Upper lobe of left lung (tissue), 6 donors: ENCODE results near the gene CAPN5. TPM values are rescaled to one million over a fixed set of nuclear protein-coding genes. Genes with fewer than 3 reads are reported as not detected.

Experiments
- ATAC-seq, 2 donors: fragments of 200-7000 bp; cut with Tn5 transposase; one replicate each; pipeline ENCODE4 v1.9.1; 2022; ENCODE audit warnings: mild to moderate bottlenecking in 2 of 2, moderate library complexity in 2 of 2; ENCODE audit not compliant: low FRiP score in 2 of 2
- DNase-seq, 2 donors: peaks; one replicate each; pipeline ENCODE4 v3.0.0-alpha.2; 2019 to 2020
- H3K27ac ChIP-seq, 4 donors: fragments of 200-600 bp; sonication (generic); one replicate each; pipeline ENCODE4 v1.5.1; 2016 to 2019
- H3K27me3 ChIP-seq, 4 donors: fragments of 200-600 bp; sonication (generic); one replicate each; pipeline ENCODE4 v1.5.1; 2017 to 2019
- H3K36me3 ChIP-seq, 4 donors: fragments of 200-600 bp; sonication (generic); one replicate each; pipeline ENCODE4 v1.5.1; 2016 to 2019
- H3K4me1 ChIP-seq, 4 donors: fragments of 200-600 bp; sonication (generic); one replicate each; pipeline ENCODE4 v1.5.1; 2018 to 2019
- H3K4me3 ChIP-seq, 4 donors: fragments of 200-600 bp; sonication (generic); one replicate each; pipeline ENCODE4 v1.5.1; 2017 to 2019; ENCODE audit warnings: mild to moderate bottlenecking in 2 of 4, moderate library complexity in 1 of 4
- H3K9me3 ChIP-seq, 4 donors: fragments of 200-600 bp; sonication (generic); one replicate each; pipeline ENCODE4 v1.5.1; 2018 to 2019
- CTCF ChIP-seq, 6 experiments: fragments of 450-650 bp in 4 of 6; fragments of 200-600 bp in 2 of 6; sonication (generic) in 2 of 6; IDR thresholded peaks; one replicate each; pipeline ENCODE4 v1.5.1; 2016 to 2019; ENCODE audit warnings: antibody characterized with exemption in 6 of 6
- EP300 ChIP-seq, 4 donors: sonication (generic); formaldehyde crosslinking; IDR thresholded peaks; one replicate each; pipeline ENCODE4 v1.5.1; 2017; ENCODE audit warnings: antibody characterized with exemption in 4 of 4, control low read depth in 2 of 4
- POLR2A ChIP-seq, 4 donors: fragments of 450-650 bp; IDR thresholded peaks; one replicate each; pipeline ENCODE4 v1.5.1; 2016 to 2017; ENCODE audit warnings: antibody characterized with exemption in 4 of 4, mild to moderate bottlenecking in 2 of 4
- POLR2AphosphoS5 ChIP-seq, 2 donors: sonication (generic); formaldehyde crosslinking; IDR thresholded peaks; one replicate each; pipeline ENCODE4 v1.5.1; 2017; ENCODE audit warnings: antibody characterized with exemption in 2 of 2
- WGBS, 2 donors: methylation state at CpG; one replicate each; pipeline ENCODE4 v1.1.5; 2017 to 2018; 5-methylcytosine and 5-hydroxymethylcytosine counted together
- total RNA-seq, 6 donors: library from RNA; depleted of rRNA in 4 of 6; stranded (reverse); fragments of >200 nt in 4 of 6; gene quantifications; one replicate each; pipeline versions ENCODE4 v1.1.0 to v1.2.1, GENCODE V29; 2016 to 2021
- donor health status: DM: no; HTN: no; CAD: no; lungs with moderate emphysema.
- donor health status: DM: no; HTN: yes; CAD: no; lungs with severe emphysema.

The CAPN5 gene
- total RNA-seq, 6 donors from 2014 or later = 2.6 to 8.4 (median 4.4) TPM

- no peak overlapping the region for H3K27ac ChIP-seq
- no peak for TF ChIP-seq CTCF (IDR thresholded peaks at IDR 0.05)
- no peak for TF ChIP-seq POLR2A (IDR thresholded peaks at IDR 0.05)
- TF ChIP-seq EP300 (IDR thresholded peaks at IDR 0.05) = no peak
- no peak for TF ChIP-seq POLR2AphosphoS5 (IDR thresholded peaks at IDR 0.05)
- no peak overlapping the region for H3K4me3 ChIP-seq
- H3K9me3 ChIP-seq = no peaks in the 10 kb centered on the region
- no peak for ATAC-seq
- H3K27me3 ChIP-seq = no peaks in the 10 kb centered on the region
- 87 to 88% methylated on average over 3 of the region's 3 CpGs for WGBS, 2 donors
- H3K36me3 ChIP-seq = no peaks in the 10 kb centered on the region
- DNase-seq = no peak
- peaks cover 0 to 14% (median 5%) of the 10 kb centered on the region in 4 donors for H3K4me1 ChIP-seq
These were observed 35.2 kb upstream of the CAPN5 start for GRCh38 chr11:77031599-77031998.

GRCh38 chr11:77035039-77035438 is 31.7 kb upstream of the CAPN5 start:
- DNase-seq (no peak), ATAC-seq (no peak)
- TF ChIP-seq CTCF (IDR thresholded peaks at IDR 0.05) (no peak), POLR2AphosphoS5 (IDR thresholded peaks at IDR 0.05) (no peak), EP300 (IDR thresholded peaks at IDR 0.05) (no peak), POLR2A (IDR thresholded peaks at IDR 0.05) (no peak)
- no peak overlapping the region for H3K4me3 ChIP-seq
- 58 to 69% methylated on average over 2 of the region's 2 CpGs for WGBS, 2 donors
- H3K4me1 ChIP-seq = peaks cover 6 to 23% (median 13%) of the 10 kb centered on the region in 4 donors
- peaks cover 0 to 10% (median 6%) of the 10 kb centered on the region in 4 donors for H3K27me3 ChIP-seq
- no peaks in the 10 kb centered on the region for H3K36me3 ChIP-seq
- H3K9me3 ChIP-seq = no peaks in the 10 kb centered on the region
- H3K27ac ChIP-seq = no peak overlapping the region

- Histone ChIP-seq H3K36me3 (no peaks in the 10 kb centered on the region), H3K27me3 (peaks cover 0 to 15% (median 10%) of the 10 kb centered on the region in 4 donors), H3K27ac (no peak overlapping the region), H3K4me3 (no peak overlapping the region), H3K9me3 (no peaks in the 10 kb centered on the region), H3K4me1 (peaks cover 6 to 26% (median 14%) of the 10 kb centered on the region in 4 donors)
- WGBS, 2 donors = 29 to 31% methylated on average over 5 of the region's 5 CpGs
- no peak for TF ChIP-seq EP300 (IDR thresholded peaks at IDR 0.05)
- no peak for TF ChIP-seq POLR2AphosphoS5 (IDR thresholded peaks at IDR 0.05)
- TF ChIP-seq CTCF (IDR thresholded peaks at IDR 0.05) = no peak
- TF ChIP-seq POLR2A (IDR thresholded peaks at IDR 0.05) = no peak
- peak in 1 of 2 donors; percentile 43 for DNase-seq
- no peak for ATAC-seq
These were observed 31.2 kb upstream of the CAPN5 start for GRCh38 chr11:77035580-77035979.

- Histone ChIP-seq H3K27me3 (peaks cover 0 to 15% (median 10%) of the 10 kb centered on the region in 4 donors), H3K4me1 (peaks cover 6 to 26% (median 14%) of the 10 kb centered on the region in 4 donors), H3K27ac (no peak overlapping the region), H3K4me3 (no peak overlapping the region), H3K9me3 (no peaks in the 10 kb centered on the region), H3K36me3 (no peaks in the 10 kb centered on the region)
- TF ChIP-seq EP300 (IDR thresholded peaks at IDR 0.05) = no peak
- no peak for TF ChIP-seq POLR2A (IDR thresholded peaks at IDR 0.05)
- TF ChIP-seq CTCF (IDR thresholded peaks at IDR 0.05) = no peak
- no peak for TF ChIP-seq POLR2AphosphoS5 (IDR thresholded peaks at IDR 0.05)
- ATAC-seq (no peak), DNase-seq (no peak)
- WGBS, 2 donors = 56 to 85% methylated on average over 5 of the region's 5 CpGs
These were observed 30.4 kb upstream of the CAPN5 start for GRCh38 chr11:77036398-77036797.

GRCh38 chr11:77037057-77037456 is 29.7 kb upstream of the CAPN5 start:
- peaks cover 0 to 15% (median 10%) of the 10 kb centered on the region in 4 donors for H3K27me3 ChIP-seq
- TF ChIP-seq EP300 (IDR thresholded peaks at IDR 0.05) = no peak
- no peak for TF ChIP-seq POLR2A (IDR thresholded peaks at IDR 0.05)
- TF ChIP-seq CTCF (IDR thresholded peaks at IDR 0.05) = no peak
- no peak for TF ChIP-seq POLR2AphosphoS5 (IDR thresholded peaks at IDR 0.05)
- ATAC-seq = no peak
- DNase-seq = no peak
- peaks cover 6 to 26% (median 14%) of the 10 kb centered on the region in 4 donors for H3K4me1 ChIP-seq
- H3K9me3 ChIP-seq = no peaks in the 10 kb centered on the region
- H3K27ac ChIP-seq = no peak overlapping the region
- 75 to 80% methylated on average over 10 of the region's 10 CpGs for WGBS, 2 donors
- no peaks in the 10 kb centered on the region for H3K36me3 ChIP-seq
- H3K4me3 ChIP-seq = no peak overlapping the region
